Right lobe of liver (tissue), 6 donors: ENCODE data around the gene MRPL44. TPM values are rescaled to one million over a fixed set of nuclear protein-coding genes. Genes with fewer than 3 reads are reported as not detected.

Source experiments
- ATAC-seq, 4 donors: fragments of 200-7000 bp; cut with Tn5 transposase; one replicate each; pipeline ENCODE4 v1.9.1; 2020; ENCODE audit warnings: mild to moderate bottlenecking in 4 of 4, moderate library complexity in 4 of 4
- DNase-seq, 3 donors: peaks; one replicate each; pipeline ENCODE4 v3.0.0-alpha.2; 2020
- H3K27ac ChIP-seq, 3 donors: fragments of 200-600 bp; one replicate each; pipeline ENCODE4 v1.8.0; 2022
- H3K27me3 ChIP-seq, 2 donors: fragments of 200-600 bp; one replicate each; pipeline ENCODE4 v1.8.0; 2022
- H3K36me3 ChIP-seq, 4 donors: fragments of 200-600 bp; sonication (generic) in 1 of 4; one replicate each; pipeline versions ENCODE4 v1.5.1 to v1.8.0; 2017 to 2022; ENCODE audit warnings: control low read depth in 1 of 4
- H3K4me1 ChIP-seq, 4 donors: fragments of 200-600 bp; sonication (generic) in 1 of 4; one replicate each; pipeline versions ENCODE4 v1.5.1 to v1.8.0; 2017 to 2022; ENCODE audit warnings: control low read depth in 1 of 4
- H3K4me3 ChIP-seq, 3 donors: fragments of 200-600 bp; one replicate each; pipeline ENCODE4 v1.8.0; 2022
- H3K9me3 ChIP-seq, 4 donors: fragments of 200-600 bp; sonication (generic) in 1 of 4; one replicate each; pipeline versions ENCODE4 v1.5.1 to v1.8.0; 2017 to 2022; ENCODE audit warnings: control low read depth in 1 of 4
- CTCF ChIP-seq, 4 donors: fragments of 200-600 bp in 3 of 4; fragments of 450-650 bp in 1 of 4; IDR thresholded peaks; one replicate each; pipeline versions ENCODE4 v1.5.1 to v1.8.0; 2016 to 2022; ENCODE audit warnings: antibody characterized with exemption in 4 of 4, mild to moderate bottlenecking in 2 of 4
- POLR2A ChIP-seq: fragments of 450-650 bp; IDR thresholded peaks from one replicate; pipeline ENCODE4 v1.6.1; 2017; ENCODE audit warnings: antibody characterized with exemption, mild to moderate bottlenecking
- WGBS: methylation state at CpG from one replicate; pipeline ENCODE4 v1.1.6; 2018; ENCODE audit warnings: low coverage, low lambda C conversion rate; ENCODE audit not compliant: insufficient coverage; ENCODE audit errors: missing lambda C conversion rate; 5-methylcytosine and 5-hydroxymethylcytosine counted together
- intact Hi-C, 2 donors: fragments of 100-400 bp; cut with DNase I; formaldehyde crosslinking; loops; one replicate each; pipeline versions ENCODE4 v1.11.2 to v1.14.1; 2022
- total RNA-seq, 6 experiments: library from RNA; depleted of rRNA in 2 of 6; stranded (reverse); fragments of >200 nt in 2 of 6; fragmentation: NEBNext Ultra II Directional in 3 of 6; extraction: Animal tissue kit (Norgen Biotek cat#: 25700) in 3 of 6; gene quantifications; one replicate each; pipeline versions ENCODE4 v1.1.0 to v1.2.4, GENCODE V29; 2016 to 2023
- donor health status: DM: no; HTN: yes; CAD: no.
- donor health status: DM: no; HTN: no; CAD: no.
- donor health status: DM: no; HTN: no; CAD: no.
- donor health status: DM: no; HTN: yes; CAD: no.
- donor health status: DM: no; HTN: yes; CAD: no.

MRPL44 gene
- total RNA-seq, 6 experiments from 2014 or later = 20.4 to 38.5 (median 23.5) TPM

GRCh38 chr2:223945755-223946154 is 11.5 kb upstream of the MRPL44 start:
- ATAC-seq (no peak), DNase-seq (no peak)
- no peak overlapping the region for H3K4me3 ChIP-seq
- no peaks in the 10 kb centered on the region for H3K27me3 ChIP-seq
- no peaks in the 10 kb centered on the region for H3K36me3 ChIP-seq
- intact Hi-C loops = no loop called here
- 60% methylated on average over 3 of the region's 4 CpGs for WGBS
- H3K9me3 ChIP-seq = no peaks in the 10 kb centered on the region
- TF ChIP-seq CTCF (IDR thresholded peaks at IDR 0.05) (no peak), POLR2A (no peak)
- H3K4me1 ChIP-seq = peaks cover 0 to 9% (median 0%) of the 10 kb centered on the region in 4 donors
- no peak overlapping the region for H3K27ac ChIP-seq

GRCh38 chr2:223947711-223948205 is 9.5 kb upstream of the MRPL44 start:
- no peak overlapping the region for H3K27ac ChIP-seq
- no peaks in the 10 kb centered on the region for H3K9me3 ChIP-seq
- no peaks in the 10 kb centered on the region for H3K36me3 ChIP-seq
- 68% methylated on average over 5 of the region's 5 CpGs for WGBS
- H3K27me3 ChIP-seq = no peaks in the 10 kb centered on the region
- ATAC-seq (no peak), DNase-seq (no peak)
- no peak overlapping the region for H3K4me3 ChIP-seq
- TF ChIP-seq CTCF (IDR thresholded peaks at IDR 0.05) (no peak), POLR2A (no peak)
- peaks cover 0 to 9% (median 0%) of the 10 kb centered on the region in 4 donors for H3K4me1 ChIP-seq
- intact Hi-C loops = no loop called here

GRCh38 chr2:223949241-223949840 is 7.9 kb upstream of the MRPL44 start:
- Histone ChIP-seq H3K4me1 (no peaks in the 10 kb centered on the region), H3K36me3 (no peaks in the 10 kb centered on the region), H3K27me3 (no peaks in the 10 kb centered on the region), H3K9me3 (no peaks in the 10 kb centered on the region), H3K4me3 (no peak overlapping the region), H3K27ac (no peak overlapping the region)
- DNase-seq = no peak
- ATAC-seq = no peak
- 64% methylated on average over 2 of the region's 3 CpGs for WGBS
- intact Hi-C loops = no loop called here
- TF ChIP-seq POLR2A (no peak), CTCF (IDR thresholded peaks at IDR 0.05) (no peak)

GRCh38 chr2:223950448-223951347 is 6.6 kb upstream of the MRPL44 start:
- intact Hi-C loops = loop anchor here in 1 of 2 donors (10.0 kb wide), 1 partner anchor 46 kb away; no protein-coding TSS in a partner anchor

More at GRCh38 chr2:223950448-223951347, 6.6 kb upstream of the MRPL44 start:
- TF ChIP-seq CTCF (IDR thresholded peaks at IDR 0.05) = no peak
- TF ChIP-seq POLR2A = no peak
- ATAC-seq (peak in 2 of 4 donors; percentile 39 to 64), DNase-seq (no peak)
- Histone ChIP-seq H3K27me3 (no peaks in the 10 kb centered on the region), H3K4me3 (no peak overlapping the region), H3K27ac (no peak overlapping the region), H3K9me3 (no peaks in the 10 kb centered on the region), H3K36me3 (no peaks in the 10 kb centered on the region), H3K4me1 (no peaks in the 10 kb centered on the region)
- WGBS = 50% methylated on average over 3 of the region's 3 CpGs
